Caco-2 (cell line): ENCODE measurements around the gene NEXN. TPM values are rescaled to one million over a fixed set of nuclear protein-coding genes. Genes with fewer than 3 reads are reported as not detected.
A peak's percentile ranks its signal among the peaks of the same experiment; 100 is the strongest.

Source experiments
- BruUV-seq: library from RNA; stranded (reverse); fragments of 400-500 nt; replicated peaks from 2 replicates; lab custom pipeline; 2021; lab: Mats Ljungman, UMichigan
- CTCF ChIA-PET: fragments of 300-600 bp; sonication (Branson Sonifier 250); formaldehyde crosslinking; loops from one replicate; lab custom pipeline; 2022; ENCODE audit warnings: antibody characterized with exemption; lab: Charles Lee
- POLR2A ChIA-PET: fragments of 300-600 bp; sonication (Branson Sonifier 250); formaldehyde crosslinking; loops from one replicate; lab custom pipeline; 2022; ENCODE audit warnings: antibody characterized with exemption; lab: Charles Lee
- DNase-seq, 2 experiments: peaks; one replicate each; pipeline versions ENCODE4 v3.0.0 to v3.0.0-alpha.2; 2020 to 2022
- H3K27me3 ChIP-seq: replicated peaks from 2 replicates; pipeline ENCODE4 v1.6.0; 2011; ENCODE audit warnings: low read length; ENCODE audit not compliant: control insufficient read depth, insufficient read depth
- H3K36me3 ChIP-seq: 2 replicates; pipeline ENCODE4 v1.5.1; 2011; ENCODE audit warnings: low read length; ENCODE audit not compliant: control insufficient read depth, insufficient read depth
- H3K4me1 ChIP-seq: fragments of 250-450 bp; sonication (Bioruptor Pico); 2 replicates; pipeline ENCODE4 v1.5.1; 2020; ENCODE audit warnings: mild to moderate bottlenecking
- H3K4me3 ChIP-seq: 2 replicates; pipeline ENCODE4 v1.5.1; 2011; ENCODE audit warnings: low read depth, mild to moderate bottlenecking, control low read depth, low read length
- H3K9me3 ChIP-seq: fragments of 250-450 bp; sonication (Bioruptor Pico); 2 replicates; pipeline ENCODE4 v1.5.1; 2020; ENCODE audit warnings: mild to moderate bottlenecking, moderate library complexity
- H3K27ac Mint-ChIP-seq: one replicate; pipeline ENCODE4 v1.8.0; 2022; ENCODE audit warnings: mixed read lengths; ENCODE audit not compliant: unreplicated experiment
- H3K27me3 Mint-ChIP-seq: one replicate; pipeline ENCODE4 v1.8.0; 2022; ENCODE audit warnings: mixed read lengths; ENCODE audit not compliant: insufficient read depth, unreplicated experiment
- H3K36me3 Mint-ChIP-seq: one replicate; pipeline ENCODE4 v1.8.0; 2022; ENCODE audit warnings: mild to moderate bottlenecking, mixed read lengths; ENCODE audit not compliant: insufficient read depth, unreplicated experiment
- H3K4me1 Mint-ChIP-seq: one replicate; pipeline ENCODE4 v1.8.0; 2022; ENCODE audit warnings: low read depth, mixed read lengths; ENCODE audit not compliant: unreplicated experiment
- H3K4me3 Mint-ChIP-seq: one replicate; pipeline ENCODE4 v1.8.0; 2022; ENCODE audit warnings: mild to moderate bottlenecking, moderate library complexity, mixed read lengths; ENCODE audit not compliant: unreplicated experiment
- H3K9me3 Mint-ChIP-seq: one replicate; pipeline ENCODE4 v1.8.0; 2022; ENCODE audit warnings: mixed read lengths; ENCODE audit not compliant: unreplicated experiment
- intact Hi-C: fragments of 100-400 bp; cut with micrococcal nuclease; formaldehyde crosslinking; loops from one replicate; pipeline ENCODE4 v1.10.0; 2022; ENCODE audit not compliant: unreplicated experiment
- total RNA-seq: library from RNA; stranded (reverse); gene quantifications from 2 replicates; pipeline ENCODE4 v1.2.3, GENCODE V29; 2022
- TF ChIP-seq, protein P1 (sequence below), 2 experiments: fragments of 200-600 bp in 1 of 2; IDR thresholded peaks; 1 replicate in 1 of 2; 2 replicates in 1 of 2; pipeline versions ENCODE4 v1.5.1 to v1.8.0; 2011 to 2022; ENCODE audit warnings: antibody characterized with exemption in 1 of 2, control low read depth in 1 of 2, inconsistent platforms in 1 of 2, low read depth in 1 of 2, low read length in 1 of 2, mild to moderate bottlenecking in 1 of 2, moderate library complexity in 1 of 2; ENCODE audit not compliant: insufficient read depth in 1 of 2, severe bottlenecking in 1 of 2, unreplicated experiment in 1 of 2

Gene NEXN
- total RNA-seq, 1 experiment from 2014 or later = 1.1 TPM

GRCh38 chr1:77938651-77939050 lies 50.2 kb downstream of the NEXN start:
- TF ChIP-seq, protein P1, sequence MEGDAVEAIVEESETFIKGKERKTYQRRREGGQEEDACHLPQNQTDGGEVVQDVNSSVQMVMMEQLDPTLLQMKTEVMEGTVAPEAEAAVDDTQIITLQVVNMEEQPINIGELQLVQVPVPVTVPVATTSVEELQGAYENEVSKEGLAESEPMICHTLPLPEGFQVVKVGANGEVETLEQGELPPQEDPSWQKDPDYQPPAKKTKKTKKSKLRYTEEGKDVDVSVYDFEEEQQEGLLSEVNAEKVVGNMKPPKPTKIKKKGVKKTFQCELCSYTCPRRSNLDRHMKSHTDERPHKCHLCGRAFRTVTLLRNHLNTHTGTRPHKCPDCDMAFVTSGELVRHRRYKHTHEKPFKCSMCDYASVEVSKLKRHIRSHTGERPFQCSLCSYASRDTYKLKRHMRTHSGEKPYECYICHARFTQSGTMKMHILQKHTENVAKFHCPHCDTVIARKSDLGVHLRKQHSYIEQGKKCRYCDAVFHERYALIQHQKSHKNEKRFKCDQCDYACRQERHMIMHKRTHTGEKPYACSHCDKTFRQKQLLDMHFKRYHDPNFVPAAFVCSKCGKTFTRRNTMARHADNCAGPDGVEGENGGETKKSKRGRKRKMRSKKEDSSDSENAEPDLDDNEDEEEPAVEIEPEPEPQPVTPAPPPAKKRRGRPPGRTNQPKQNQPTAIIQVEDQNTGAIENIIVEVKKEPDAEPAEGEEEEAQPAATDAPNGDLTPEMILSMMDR (IDR thresholded peaks at IDR 0.05; ENCODE audit: insufficient read depth in 1 of 2, low read depth in 1 of 2, low read length in 1 of 2, severe bottlenecking in 1 of 2, unreplicated experiment in 1 of 2) = no peak
- no TSS peak for BruUV-seq
- H3K27me3 ChIP-seq = no peaks in the 10 kb centered on the region
- peaks cover 23% of the 10 kb centered on the region for H3K4me1 ChIP-seq
- peaks cover 46% of the 10 kb centered on the region for H3K36me3 Mint-ChIP-seq
- H3K4me1 Mint-ChIP-seq = peaks cover 18% of the 10 kb centered on the region
- H3K4me3 Mint-ChIP-seq = no peak overlapping the region
- H3K27me3 Mint-ChIP-seq = no peaks in the 10 kb centered on the region
- H3K27ac Mint-ChIP-seq = peak overlapping the region; percentile 4
- ChIA-PET POLR2A (no interaction called here), CTCF (no interaction called here)
- no peaks in the 10 kb centered on the region for H3K36me3 ChIP-seq
- intact Hi-C loops = no loop called here
- H3K9me3 Mint-ChIP-seq = no peaks in the 10 kb centered on the region
- no peaks in the 10 kb centered on the region for H3K9me3 ChIP-seq
- H3K4me3 ChIP-seq = no peak overlapping the region
- DNase-seq = no peak

DNA sequence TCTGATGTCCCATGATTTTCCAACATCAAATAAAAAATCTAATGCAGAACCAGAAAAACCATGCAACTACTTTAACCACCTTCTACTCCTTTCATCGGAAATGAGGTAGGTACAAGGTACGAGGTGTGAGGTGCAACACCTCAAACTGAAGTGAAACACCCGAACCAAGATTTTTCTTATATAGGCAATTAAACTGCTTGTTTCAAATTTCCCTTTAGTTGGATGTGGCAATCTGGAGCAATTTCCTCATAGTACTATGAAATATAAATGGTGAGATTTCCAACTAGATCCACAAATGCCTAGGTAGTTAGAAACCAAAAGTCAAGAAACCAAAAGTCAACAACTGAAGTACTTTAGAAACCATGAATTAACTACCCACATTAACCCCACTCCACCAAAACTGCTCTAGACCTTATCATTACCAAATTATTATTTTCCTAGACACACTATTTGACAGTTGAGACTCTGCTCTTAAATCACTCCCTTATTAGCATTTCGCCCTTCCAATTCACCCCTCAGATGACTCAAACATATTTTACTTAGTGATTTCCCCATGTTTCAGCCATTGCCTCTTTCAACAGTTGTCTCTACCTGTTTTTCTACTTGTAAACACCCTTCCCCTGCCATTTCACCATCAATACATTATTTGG lies 52.6 kb downstream of the NEXN start:
- DNase-seq = no peak
- Histone ChIP-seq H3K27me3 (no peaks in the 10 kb centered on the region), H3K4me1 (peaks cover 23% of the 10 kb centered on the region), H3K9me3 (no peaks in the 10 kb centered on the region), H3K4me3 (no peak overlapping the region), H3K36me3 (no peaks in the 10 kb centered on the region)
- peaks cover 46% of the 10 kb centered on the region for H3K36me3 Mint-ChIP-seq
- TSS peak; percentile 2 for BruUV-seq
- no peaks in the 10 kb centered on the region for H3K9me3 Mint-ChIP-seq
- ChIA-PET POLR2A (no interaction called here), CTCF (no interaction called here)
- no peak overlapping the region for H3K4me3 Mint-ChIP-seq
- TF ChIP-seq, protein P1 (IDR thresholded peaks at IDR 0.05; ENCODE audit: insufficient read depth in 1 of 2, low read depth in 1 of 2, low read length in 1 of 2, severe bottlenecking in 1 of 2, unreplicated experiment in 1 of 2) = no peak
- H3K4me1 Mint-ChIP-seq = peaks cover 18% of the 10 kb centered on the region
- no peaks in the 10 kb centered on the region for H3K27me3 Mint-ChIP-seq
- H3K27ac Mint-ChIP-seq = no peak overlapping the region
- intact Hi-C loops = no loop called here

DNA sequence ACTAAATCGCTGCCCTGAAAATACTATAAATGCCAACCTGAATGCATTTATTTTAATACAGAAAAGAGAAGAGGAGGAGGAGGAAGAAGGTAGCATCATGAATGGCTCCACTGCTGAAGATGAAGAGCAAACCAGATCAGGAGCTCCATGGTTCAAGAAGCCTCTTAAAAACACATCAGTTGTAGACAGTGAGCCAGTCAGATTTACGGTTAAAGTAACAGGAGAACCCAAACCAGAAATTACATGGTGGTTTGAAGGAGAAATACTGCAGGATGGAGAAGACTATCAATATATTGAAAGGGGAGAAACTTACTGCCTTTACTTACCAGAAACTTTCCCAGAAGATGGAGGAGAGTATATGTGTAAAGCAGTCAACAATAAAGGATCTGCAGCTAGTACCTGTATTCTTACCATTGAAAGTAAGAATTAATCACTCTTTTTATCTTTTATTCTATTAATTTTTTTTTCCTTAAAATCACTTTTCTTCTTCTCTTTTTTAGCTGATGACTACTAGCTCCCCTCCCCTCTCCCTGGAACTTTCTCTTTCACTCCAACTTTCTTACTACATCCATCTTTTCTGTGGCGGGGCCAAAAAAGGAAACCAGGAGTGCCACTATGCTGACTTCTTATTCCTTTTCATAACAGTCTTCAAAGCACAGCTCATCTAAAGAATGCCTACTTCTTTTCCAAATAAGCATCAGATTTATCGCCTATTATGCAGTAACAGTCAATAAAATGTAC lies 54.1 kb downstream of the NEXN start:
- no peaks in the 10 kb centered on the region for H3K9me3 Mint-ChIP-seq
- TF ChIP-seq, protein P1 (IDR thresholded peaks at IDR 0.05; ENCODE audit: insufficient read depth in 1 of 2, low read depth in 1 of 2, low read length in 1 of 2, severe bottlenecking in 1 of 2, unreplicated experiment in 1 of 2) = no peak
- ChIA-PET POLR2A (no interaction called here), CTCF (no interaction called here)
- peaks cover 23% of the 10 kb centered on the region for H3K4me1 ChIP-seq
- no peak overlapping the region for H3K4me3 ChIP-seq
- intact Hi-C loops = no loop called here
- H3K9me3 ChIP-seq = no peaks in the 10 kb centered on the region
- no peak overlapping the region for H3K4me3 Mint-ChIP-seq
- peaks cover 17% of the 10 kb centered on the region for H3K4me1 Mint-ChIP-seq
- no TSS peak for BruUV-seq
- no peaks in the 10 kb centered on the region for H3K27me3 Mint-ChIP-seq
- H3K27ac Mint-ChIP-seq = no peak overlapping the region
- no peak for DNase-seq
- H3K36me3 Mint-ChIP-seq = peaks cover 49% of the 10 kb centered on the region
- H3K27me3 ChIP-seq = no peaks in the 10 kb centered on the region
- H3K36me3 ChIP-seq = no peaks in the 10 kb centered on the region
